HG03521 (cell line): Measurements from ENCODE around the gene THEMIS.
A peak's percentile ranks its signal among the peaks of the same experiment; 100 is the strongest.
"Not testable (repeated sequence)": the region's sequence is repeated elsewhere in the genome, so short reads cannot be mapped to it uniquely, and the experiment has no call there.

Source experiments
- ATAC-seq: cut with Tn5 transposase; IDR thresholded peaks from one replicate; pipeline ENCODE4 v1.9.1; 2021; ENCODE audit warnings: mild to moderate bottlenecking, moderate library complexity; ENCODE audit not compliant: unreplicated experiment

Gene THEMIS

DNA sequence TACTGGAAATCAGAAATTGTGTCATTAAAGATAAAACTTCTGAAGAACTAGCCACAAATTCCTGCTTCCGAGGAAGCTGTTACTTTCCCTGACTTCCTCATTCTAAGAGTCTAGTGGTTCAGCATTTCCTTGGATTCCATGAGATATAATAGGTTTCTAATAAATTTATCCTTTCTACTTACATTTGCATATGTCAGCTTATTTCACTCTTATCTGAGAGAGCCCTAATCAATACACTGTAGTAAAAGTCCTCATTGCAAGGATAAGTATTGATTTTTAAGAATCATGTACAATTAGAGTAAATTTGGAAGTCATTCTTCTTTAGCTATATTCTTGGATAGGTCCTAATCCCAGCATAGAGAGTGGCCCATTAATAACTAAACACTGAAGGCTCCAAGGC lies 16.9 kb upstream of the THEMIS start:
- ATAC-seq, result no peak

DNA sequence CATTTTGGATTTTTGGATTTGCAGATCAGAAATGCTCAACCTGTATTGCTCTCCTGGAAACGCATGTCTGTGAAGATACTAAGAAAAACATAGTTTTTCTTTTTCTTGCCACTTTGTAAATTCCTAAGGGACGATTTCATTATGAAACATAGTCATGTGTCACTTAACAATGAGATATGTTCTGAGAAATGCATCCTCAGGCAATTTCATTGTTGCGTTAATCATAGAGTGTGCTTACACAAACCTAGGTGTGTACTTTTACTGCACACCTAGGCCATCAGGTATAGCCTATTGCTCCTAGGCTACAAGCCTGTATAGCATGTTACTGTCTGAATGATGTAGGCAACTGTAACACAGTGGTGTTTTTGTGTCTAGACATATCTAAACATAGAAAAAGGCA lies 13.4 kb upstream of the THEMIS start:
- no peak for ATAC-seq

DNA sequence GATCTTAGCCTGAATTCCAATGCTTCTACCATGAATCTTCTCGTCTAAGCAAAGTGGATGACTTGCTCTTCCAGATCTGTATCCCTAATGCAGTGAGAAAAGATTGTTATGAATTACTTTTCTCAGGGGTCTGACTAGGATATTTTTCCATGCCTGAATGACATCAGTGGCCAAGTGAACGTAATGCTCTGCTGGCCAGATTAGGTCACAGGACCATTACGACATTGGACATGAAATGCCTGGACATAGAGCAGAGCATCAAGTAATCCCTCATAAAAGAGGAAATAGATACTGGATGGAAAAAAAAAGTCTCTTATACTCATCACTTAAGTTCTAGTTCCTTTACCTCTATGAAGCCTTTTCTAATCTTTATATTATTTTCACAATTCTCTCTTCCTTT lies 12.1 kb upstream of the THEMIS start:
- no peak for ATAC-seq

DNA sequence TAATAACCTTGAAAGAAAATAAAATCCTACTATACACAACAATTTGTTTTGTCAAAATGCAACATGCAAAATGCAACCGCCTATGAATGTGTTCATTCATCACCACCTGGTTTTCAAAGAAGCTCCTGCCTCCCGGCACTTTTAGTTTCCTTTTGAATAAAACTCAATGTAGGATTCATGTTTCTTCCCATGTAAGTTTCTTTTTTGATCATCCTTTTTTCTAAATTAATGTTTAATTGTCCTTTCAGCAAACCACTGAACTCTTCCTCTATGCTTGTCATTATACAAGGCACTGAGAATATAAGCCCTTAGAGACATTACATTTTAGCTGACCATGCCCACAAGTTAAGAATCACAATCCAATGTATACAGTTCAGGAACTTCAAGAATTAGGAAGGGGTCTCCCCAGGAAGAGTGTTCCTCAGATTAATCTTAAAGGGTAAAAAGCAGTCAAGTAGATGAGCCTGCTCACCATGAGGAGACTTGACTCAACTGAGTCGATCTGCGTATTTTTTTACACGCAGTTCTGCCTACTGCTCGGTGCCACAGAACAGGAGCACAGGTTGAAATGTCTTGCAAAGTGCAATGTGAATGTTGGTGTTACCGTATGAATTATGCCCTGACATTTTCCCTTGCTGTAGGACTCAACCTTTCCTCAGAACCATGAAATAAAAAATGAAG lies 7.2 kb upstream of the THEMIS start:
- peak; percentile 52 for ATAC-seq

- ATAC-seq, result no peak
Measured at GRCh38 chr6:127904160-127904559, 3.3 kb upstream of the THEMIS start.

DNA sequence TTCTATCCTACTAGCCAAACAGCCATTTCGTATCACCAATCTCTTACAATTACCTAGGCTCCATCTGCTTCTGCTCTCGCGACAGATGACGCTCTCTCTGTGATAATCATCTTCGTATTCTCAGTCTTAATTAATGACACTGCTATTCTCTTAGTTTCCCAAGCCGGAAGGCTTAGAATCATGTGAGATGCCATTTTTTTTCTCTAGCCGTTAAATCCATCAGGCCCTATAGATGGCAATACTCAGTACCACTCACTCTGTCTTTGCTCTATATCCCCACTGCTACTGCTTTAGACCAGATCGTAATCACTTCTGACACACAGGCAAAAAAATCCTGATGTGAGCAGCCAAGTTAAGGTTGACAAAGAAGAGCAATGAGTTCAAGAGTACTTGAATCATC lies 2.1 kb upstream of the THEMIS start:
- ATAC-seq, result no peak

GRCh38 chr6:127897484-127897883 lies 3.4 kb downstream of the THEMIS start:
- no peak for ATAC-seq

DNA sequence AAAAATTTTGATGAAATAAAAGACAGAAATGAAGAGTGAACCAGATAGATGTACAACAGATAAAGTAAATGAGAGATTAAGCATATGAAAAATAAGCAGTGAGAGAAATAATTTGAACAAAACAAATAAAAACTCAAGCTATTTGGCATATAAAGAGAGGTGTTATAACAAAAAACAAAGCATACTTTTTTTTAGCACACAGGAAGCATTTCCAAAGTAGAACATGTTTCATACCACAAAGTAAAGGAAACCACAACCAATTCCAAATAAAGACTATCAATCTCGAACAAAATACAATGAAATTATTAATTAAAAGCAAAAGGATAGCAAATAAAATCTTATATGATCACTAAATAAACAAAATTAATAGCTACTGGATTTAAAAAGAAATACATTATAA lies 6.8 kb downstream of the THEMIS start:
- ATAC-seq, result no peak

DNA sequence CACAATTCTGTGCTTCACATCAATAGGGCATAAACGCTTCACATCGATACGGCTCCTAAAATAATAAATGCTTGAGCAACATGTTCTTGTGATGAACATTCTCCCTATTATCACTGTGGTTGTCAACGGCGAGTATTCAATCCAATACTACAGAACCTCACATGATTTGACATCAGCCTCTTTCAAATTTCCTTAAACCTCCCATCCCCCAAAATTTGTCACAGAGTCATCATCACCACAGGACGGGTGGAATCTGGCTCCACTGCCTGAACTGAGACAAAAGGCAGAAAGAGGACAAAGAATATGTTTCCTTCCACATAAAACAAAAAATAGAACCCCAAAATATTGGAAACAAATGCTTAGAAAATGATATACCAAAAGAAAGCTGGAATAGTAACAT lies 7.3 kb downstream of the THEMIS start:
- no peak for ATAC-seq

GRCh38 chr6:127891731-127892326 lies 9.0 kb downstream of the THEMIS start:
- no peak for ATAC-seq

- ATAC-seq, result no peak
Measured at GRCh38 chr6:127886603-127887002, 14.3 kb downstream of the THEMIS start.

GRCh38 chr6:127884134-127884533 lies 16.7 kb downstream of the THEMIS start:
- no peak for ATAC-seq

DNA sequence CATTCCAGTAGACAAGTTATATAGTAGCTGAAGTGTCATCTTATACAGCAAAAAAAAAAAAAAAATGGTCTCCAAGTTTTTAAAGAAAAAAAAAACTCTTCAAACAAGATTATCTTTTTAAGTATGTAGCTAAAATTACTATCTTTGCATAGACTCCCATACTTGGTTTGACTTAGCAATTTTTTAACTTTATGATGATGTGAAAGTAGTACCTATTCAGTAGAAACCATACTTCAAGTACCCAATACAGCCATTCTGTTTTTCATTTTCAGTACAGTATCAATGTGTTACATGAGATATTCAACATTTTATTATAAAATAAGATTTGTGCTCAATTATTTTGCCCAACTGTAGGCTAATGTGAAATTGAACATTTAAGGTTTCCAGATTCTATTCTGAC lies 18.9 kb downstream of the THEMIS start:
- ATAC-seq, result not testable (repeated sequence)

DNA sequence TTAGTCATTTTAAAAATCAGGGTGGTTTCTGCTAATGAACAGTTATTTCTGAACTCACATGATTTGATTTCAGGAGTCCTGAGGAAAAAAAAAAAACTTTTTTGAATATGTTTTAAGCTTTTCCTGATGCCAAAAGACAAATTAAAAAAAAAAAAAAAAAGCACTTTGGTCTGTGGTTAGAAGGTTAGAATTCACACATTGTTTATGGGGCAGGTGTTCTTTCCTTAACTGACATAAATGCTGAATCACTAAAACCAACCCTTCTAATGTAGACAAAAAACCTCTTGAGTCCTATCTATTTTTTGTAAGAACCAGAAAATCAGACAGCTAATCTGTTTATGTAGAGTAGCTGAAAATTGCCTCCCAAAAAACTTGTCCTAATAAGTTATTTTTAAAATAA lies 20.4 kb downstream of the THEMIS start:
- ATAC-seq, result no peak

DNA sequence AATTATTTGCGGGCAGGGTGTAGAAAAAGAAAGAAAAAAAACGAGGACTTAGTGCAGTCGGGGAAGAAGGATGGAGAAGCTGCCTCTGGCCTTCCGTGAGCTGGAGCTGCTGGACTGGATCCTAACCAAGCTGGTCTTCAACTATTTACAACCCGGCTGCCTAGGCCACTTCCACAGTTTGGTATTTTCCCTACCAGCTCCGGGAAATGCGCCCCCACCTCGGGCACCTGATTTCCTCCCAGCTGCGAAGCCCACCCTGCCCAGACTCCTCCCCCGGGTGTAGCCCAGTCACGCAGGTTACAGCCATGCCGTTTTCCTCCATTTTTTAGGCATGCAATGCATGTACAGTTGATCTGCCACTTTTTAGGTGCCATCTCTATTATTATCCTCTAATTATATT lies 21.2 kb downstream of the THEMIS start:
- ATAC-seq, result no peak

GRCh38 chr6:127878115-127878514 lies 22.7 kb downstream of the THEMIS start:
- ATAC-seq, result no peak

GRCh38 chr6:127877231-127877630 lies 23.6 kb downstream of the THEMIS start:
- ATAC-seq, result no peak

GRCh38 chr6:127869772-127870404 lies 31.0 kb downstream of the THEMIS start:
- ATAC-seq, result no peak

GRCh38 chr6:127869183-127869582 lies 31.7 kb downstream of the THEMIS start:
- no peak for ATAC-seq

DNA sequence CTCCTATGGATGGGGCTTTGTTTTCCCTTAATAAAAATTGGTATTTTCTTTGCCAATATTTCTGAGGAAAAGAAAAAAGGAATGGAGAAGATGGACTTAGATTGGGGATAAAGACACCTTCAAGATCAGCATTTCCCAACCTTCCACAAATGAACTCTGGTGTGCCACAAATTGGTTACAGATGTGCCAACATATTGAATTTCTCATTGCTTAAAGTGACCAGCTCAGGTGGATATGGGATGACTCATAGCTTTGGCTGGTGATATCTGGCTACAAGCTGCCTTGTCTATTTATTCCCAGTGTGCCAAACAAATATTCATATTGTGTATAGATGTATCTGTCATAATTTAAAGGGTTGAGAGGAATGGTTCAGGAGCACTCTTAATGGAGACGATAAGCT lies 32.5 kb downstream of the THEMIS start:
- no peak for ATAC-seq

GRCh38 chr6:127866766-127867165 lies 34.1 kb downstream of the THEMIS start:
- no peak for ATAC-seq

- no peak for ATAC-seq
Measured at GRCh38 chr6:127865108-127865507, 35.8 kb downstream of the THEMIS start.
